A549 (cell line): ENCODE measurements around the gene MAP7D1. TPM values are rescaled to one million over a fixed set of nuclear protein-coding genes. Genes with fewer than 3 reads are reported as not detected.

ENCODE experiments used
- ATAC-seq, 2 experiments: fragments of 200-7000 bp in 1 of 2; fragments of >200 bp in 1 of 2; cut with Nextera tagmentation in 1 of 2; cut with Tn5 transposase in 1 of 2; 3 replicates each; pipeline versions ENCODE4 v1.8.0 to v1.9.1; 2018 to 2020; ENCODE audit warnings: mild to moderate bottlenecking in 1 of 2, moderate library complexity in 1 of 2
- CTCF ChIA-PET: fragments of 300-600 bp; sonication (Branson Sonifier 250); formaldehyde crosslinking; extraction: SDS; loops from one replicate; lab custom pipeline; 2021; ENCODE audit warnings: antibody characterized with exemption, inconsistent platforms; lab: Yijun Ruan, JAX
- POLR2A ChIA-PET: fragments of 350-600 bp; formaldehyde crosslinking; extraction: SDS; loops from one replicate; lab custom pipeline; 2021; ENCODE audit warnings: antibody characterized with exemption, inconsistent platforms; lab: Yijun Ruan, JAX
- DNase-seq, 2 experiments: peaks; one replicate each; pipeline versions ENCODE4 v3.0.0 to v3.0.0-alpha.2; 2011 to 2016; ENCODE audit warnings: low read depth in 1 of 2, low spot score in 1 of 2
- FAIRE-seq: peaks from 2 replicates; lab custom pipeline; 2011; peaks lifted over from hg19 to GRCh38; lab: Jason Lieb, UNC
- H3K27ac ChIP-seq, 2 experiments: fragments of >200 bp; sonication (Bioruptor Twin); formaldehyde crosslinking; 3 replicates each; pipeline ENCODE4 v1.5.1; 2016 to 2017
- H3K4me1 ChIP-seq: fragments of >200 bp; sonication (Bioruptor Twin); formaldehyde crosslinking; 3 replicates; pipeline ENCODE4 v1.6.1; 2016
- H3K4me2 ChIP-seq: fragments of >200 bp; sonication (Bioruptor Twin); formaldehyde crosslinking; 3 replicates; pipeline ENCODE4 v1.6.1; 2016
- H3K4me3 ChIP-seq: fragments of >200 bp; sonication (Bioruptor Twin); formaldehyde crosslinking; 3 replicates; pipeline ENCODE4 v1.5.1; 2016
- H3K9me3 ChIP-seq: fragments of >200 bp; sonication (Bioruptor Twin); formaldehyde crosslinking; 3 replicates; pipeline ENCODE4 v1.6.1; 2016
- CBX2 ChIP-seq: fragments of 200-600 bp; sonication (generic); IDR thresholded peaks from 2 replicates; pipeline ENCODE4 v1.6.1; 2016; ENCODE audit warnings: low read depth, mild to moderate bottlenecking, borderline replicate concordance
- CBX8 ChIP-seq: fragments of 200-600 bp; sonication (generic); IDR thresholded peaks from 2 replicates; pipeline ENCODE4 v1.6.1; 2016
- EHMT2 ChIP-seq: fragments of 200-600 bp; sonication (generic); IDR thresholded peaks from 2 replicates; pipeline ENCODE4 v1.6.1; 2016; ENCODE audit warnings: antibody characterized with exemption, low read depth, mild to moderate bottlenecking, moderate library complexity
- GATA3 ChIP-seq: IDR thresholded peaks from 2 replicates; pipeline ENCODE4 v1.6.1; 2012; ENCODE audit warnings: borderline replicate concordance
- HOXA7 ChIP-seq: fragments of 250-450 bp; sonication (Bioruptor Pico); IDR thresholded peaks from 2 replicates; pipeline ENCODE4 v1.5.0; 2020; ENCODE audit warnings: mild to moderate bottlenecking, moderate library complexity
- MAZ ChIP-seq: fragments of 150-350 bp; IDR thresholded peaks from 2 replicates; pipeline ENCODE4 v1.6.1; 2014; ENCODE audit warnings: antibody characterized with exemption, low read depth, low read length, borderline replicate concordance
- NFE2L2 ChIP-seq: fragments of 150-350 bp; conservative IDR thresholded peaks from 2 replicates; pipeline ENCODE4 v1.6.1; 2014; ENCODE audit warnings: low read length
- NPAS2 ChIP-seq: fragments of 250-450 bp; sonication (Bioruptor Pico); IDR thresholded peaks from 2 replicates; pipeline ENCODE4 v1.8.0; 2022; ENCODE audit warnings: mild to moderate bottlenecking, moderate library complexity, borderline replicate concordance
- PHF8 ChIP-seq: fragments of 200-600 bp; sonication (generic); IDR thresholded peaks from 2 replicates; pipeline ENCODE4 v1.6.1; 2016; ENCODE audit warnings: low read depth, mild to moderate bottlenecking, antibody characterized with exemption, moderate library complexity, borderline replicate concordance
- RCOR1 ChIP-seq: fragments of 150-350 bp; IDR thresholded peaks from 2 replicates; pipeline ENCODE4 v1.6.1; 2014; ENCODE audit warnings: antibody characterized with exemption, low read length, low read depth
- SMC3 ChIP-seq: fragments of >200 bp; sonication (Bioruptor Twin); formaldehyde crosslinking; IDR thresholded peaks from 3 replicates; pipeline ENCODE4 v1.6.1; 2018; ENCODE audit warnings: inconsistent platforms
- SREBF2 ChIP-seq: fragments of 450-650 bp; IDR thresholded peaks from 2 replicates; pipeline ENCODE4 v1.6.1; 2014; ENCODE audit warnings: mild to moderate bottlenecking, moderate library complexity
- TFCP2L1 ChIP-seq: fragments of 250-450 bp; sonication (Bioruptor Pico); IDR thresholded peaks from 2 replicates; pipeline ENCODE4 v1.5.0; 2021; ENCODE audit warnings: mild to moderate bottlenecking
- ZFP36 ChIP-seq: fragments of 450-650 bp; IDR thresholded peaks from 2 replicates; pipeline ENCODE4 v1.6.1; 2014; ENCODE audit warnings: borderline replicate concordance; ENCODE audit not compliant: partially characterized antibody
- ZNF302 ChIP-seq: fragments of 250-450 bp; sonication (Bioruptor Pico); IDR thresholded peaks from 2 replicates; pipeline ENCODE4 v1.9.0; 2021; ENCODE audit warnings: inconsistent platforms, mild to moderate bottlenecking, moderate library complexity
- ZSCAN20 ChIP-seq: fragments of 250-450 bp; sonication (Bioruptor Pico); IDR thresholded peaks from 2 replicates; pipeline ENCODE4 v1.8.0; 2022; ENCODE audit warnings: mild to moderate bottlenecking, moderate library complexity
- WGBS: methylation state at CpG from one replicate; pipeline ENCODE4 v1.1.6; 2017; ENCODE audit errors: missing lambda C conversion rate; 5-methylcytosine and 5-hydroxymethylcytosine counted together
- polyA plus RNA-seq, 4 experiments: library from polyadenylated mRNA; depleted of rRNA in 3 of 4; stranded (reverse); fragments of >200 nt; fragmentation: RNase III in 1 of 4; extraction: RNeasy Plus Mini Kit Qiagen cat#74134 plus additional on column Dnase treatment in 1 of 4; gene quantifications; 2 replicates in 3 of 4; 3 replicates in 1 of 4; pipeline ENCODE4 v1.2.3, GENCODE V29; 2011 to 2017
- TF ChIP-seq, protein P1 (sequence below): IDR thresholded peaks from 2 replicates; pipeline ENCODE4 v1.6.1; 2012; ENCODE audit warnings: low read depth, borderline replicate concordance
- TF ChIP-seq, protein P2 (sequence below): fragments of >200 bp; sonication (Bioruptor Twin); formaldehyde crosslinking; IDR thresholded peaks from 2 replicates; pipeline ENCODE4 v1.6.1; 2016
- TF ChIP-seq, protein P3 (sequence below): fragments of 250-450 bp; sonication (Bioruptor Pico); IDR thresholded peaks from 2 replicates; pipeline ENCODE4 v1.5.0; 2021; ENCODE audit warnings: mild to moderate bottlenecking, moderate library complexity, borderline replicate concordance

The MAP7D1 gene
- polyA plus RNA-seq, 2 of the 4 experiments (the other 2 are of a cell fraction) = 16.4 to 74.9 TPM

DNA sequence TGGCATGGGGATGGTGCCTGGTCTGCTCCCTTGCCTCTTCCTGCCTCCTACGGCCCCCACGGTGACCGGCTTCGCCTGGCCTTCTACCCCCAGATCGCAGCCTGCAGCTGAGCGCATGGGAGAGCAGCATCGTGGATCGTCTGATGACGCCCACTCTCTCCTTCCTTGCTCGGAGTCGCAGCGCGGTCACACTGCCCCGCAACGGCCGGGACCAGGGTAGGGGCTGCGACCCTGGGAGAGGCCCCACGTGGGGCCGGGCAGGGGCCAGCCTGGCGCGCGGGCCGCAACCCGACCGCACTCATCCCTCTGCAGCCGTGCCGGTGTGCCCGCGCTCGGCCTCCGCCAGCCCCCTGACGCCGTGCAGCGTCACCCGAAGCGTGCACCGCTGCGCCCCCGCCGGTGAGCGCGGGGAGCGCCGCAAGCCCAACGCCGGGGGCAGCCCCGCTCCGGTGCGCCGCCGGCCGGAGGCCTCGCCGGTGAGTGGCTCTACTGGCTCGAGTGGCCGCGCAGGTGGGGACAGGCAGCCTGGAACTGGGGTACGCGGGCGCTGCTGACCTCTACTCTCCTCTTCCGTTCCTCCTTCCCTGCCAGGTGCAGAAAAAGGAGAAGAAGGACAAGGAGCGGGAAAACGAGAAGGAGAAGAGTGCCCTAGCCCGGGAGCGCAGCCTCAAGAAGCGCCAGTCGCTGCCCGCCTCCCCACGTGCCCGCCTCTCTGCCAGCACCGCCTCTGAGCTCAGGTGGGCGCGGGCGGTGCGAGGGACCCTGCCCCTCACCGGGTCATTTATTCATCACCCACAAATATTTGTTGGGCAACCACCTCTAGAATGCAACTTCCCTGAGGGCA, 20.4 kb downstream of the MAP7D1 start:
- CTCF ChIA-PET = interaction anchor here (0.5 to 8.0 kb wide), 6 partner anchors 13 to 232 kb away, joined by 3 to 54 read pairs (median 6); partner anchors contain the start of gene TRAPPC3
- 93% methylated on average over 29 of the region's 76 CpGs for WGBS
- TF ChIP-seq HOXA7 = no peak
- Histone ChIP-seq H3K27ac (no peak overlapping the region), H3K4me3 (no peak overlapping the region), H3K4me2 (no peak overlapping the region), H3K9me3 (no peaks in the 10 kb centered on the region), H3K4me1 (peaks cover 18% of the 10 kb centered on the region)
- FAIRE-seq = no peak
- POLR2A ChIA-PET = no interaction called here
- ATAC-seq = no peak
- no peak for DNase-seq

DNA sequence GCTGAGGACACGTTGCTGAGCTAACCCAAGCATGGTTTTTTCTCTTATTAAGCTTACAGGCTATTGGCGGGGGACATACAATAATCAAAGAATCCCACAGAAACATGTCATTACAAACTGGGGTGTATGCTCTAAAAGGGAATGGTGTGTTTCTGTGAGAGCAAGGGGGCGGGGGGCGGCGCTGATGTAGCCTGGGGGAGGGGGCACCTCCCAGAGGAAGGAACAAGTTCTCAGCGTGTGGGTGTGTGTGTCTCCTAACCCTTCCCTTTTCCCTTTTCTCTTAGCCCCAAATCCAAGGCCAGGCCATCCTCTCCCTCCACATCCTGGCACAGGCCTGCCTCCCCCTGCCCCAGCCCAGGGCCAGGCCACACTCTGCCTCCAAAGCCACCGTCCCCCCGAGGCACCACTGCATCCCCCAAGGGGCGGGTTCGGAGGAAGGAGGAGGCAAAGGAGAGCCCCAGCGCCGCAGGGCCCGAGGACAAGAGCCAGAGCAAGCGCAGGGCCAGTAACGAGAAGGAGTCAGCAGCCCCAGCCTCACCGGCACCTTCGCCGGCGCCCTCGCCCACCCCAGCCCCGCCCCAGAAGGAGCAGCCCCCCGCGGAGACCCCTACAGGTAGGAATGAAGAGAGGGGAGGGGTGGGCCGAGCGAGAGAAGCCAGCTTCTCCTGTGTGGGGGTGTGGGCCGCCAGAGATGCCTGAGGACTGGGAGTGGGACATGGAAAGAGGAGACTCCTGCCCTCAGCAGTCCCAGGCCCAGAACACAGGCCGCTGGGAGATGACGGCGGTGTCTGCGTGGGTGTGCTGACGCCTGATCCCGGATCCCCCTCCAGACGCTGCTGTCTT, 21.9 kb downstream of the MAP7D1 start:
- ChIA-PET CTCF (interaction anchor here (0.7 to 2.8 kb wide), 6 partner anchors 10 to 107 kb away, joined by 3 to 13 read pairs (median 4); no protein-coding TSS in a partner anchor), POLR2A (no interaction called here)
- H3K4me1 ChIP-seq = peaks cover 10% of the 10 kb centered on the region
- no peak overlapping the region for H3K4me3 ChIP-seq
- H3K27ac ChIP-seq = no peak overlapping the region
- WGBS = 90% methylated on average over 25 of the region's 33 CpGs
- no peak for TF ChIP-seq SMC3
- no peak for TF ChIP-seq RCOR1
- TF ChIP-seq EHMT2 = no peak
- TF ChIP-seq PHF8 = no peak
- TF ChIP-seq GATA3 = no peak
- TF ChIP-seq ZSCAN20 (CRISPR knock-in tag) = no peak
- no peak for TF ChIP-seq ZNF302 (CRISPR knock-in tag)
- TF ChIP-seq NPAS2 (CRISPR knock-in tag) = no peak
- TF ChIP-seq, protein P1, sequence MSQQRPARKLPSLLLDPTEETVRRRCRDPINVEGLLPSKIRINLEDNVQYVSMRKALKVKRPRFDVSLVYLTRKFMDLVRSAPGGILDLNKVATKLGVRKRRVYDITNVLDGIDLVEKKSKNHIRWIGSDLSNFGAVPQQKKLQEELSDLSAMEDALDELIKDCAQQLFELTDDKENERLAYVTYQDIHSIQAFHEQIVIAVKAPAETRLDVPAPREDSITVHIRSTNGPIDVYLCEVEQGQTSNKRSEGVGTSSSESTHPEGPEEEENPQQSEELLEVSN = no peak
- TF ChIP-seq HOXA7 = no peak
- TF ChIP-seq SREBF2 = no peak
- TF ChIP-seq NFE2L2 = no peak
- no peak for TF ChIP-seq CBX8
- TF ChIP-seq MAZ = no peak
- TF ChIP-seq TFCP2L1 (CRISPR knock-in tag) = no peak
- TF ChIP-seq ZFP36 = no peak
- TF ChIP-seq, protein P2, sequence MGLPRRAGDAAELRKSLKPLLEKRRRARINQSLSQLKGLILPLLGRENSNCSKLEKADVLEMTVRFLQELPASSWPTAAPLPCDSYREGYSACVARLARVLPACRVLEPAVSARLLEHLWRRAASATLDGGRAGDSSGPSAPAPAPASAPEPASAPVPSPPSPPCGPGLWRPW = no peak
- no peak for TF ChIP-seq CBX2
- TF ChIP-seq, protein P3, sequence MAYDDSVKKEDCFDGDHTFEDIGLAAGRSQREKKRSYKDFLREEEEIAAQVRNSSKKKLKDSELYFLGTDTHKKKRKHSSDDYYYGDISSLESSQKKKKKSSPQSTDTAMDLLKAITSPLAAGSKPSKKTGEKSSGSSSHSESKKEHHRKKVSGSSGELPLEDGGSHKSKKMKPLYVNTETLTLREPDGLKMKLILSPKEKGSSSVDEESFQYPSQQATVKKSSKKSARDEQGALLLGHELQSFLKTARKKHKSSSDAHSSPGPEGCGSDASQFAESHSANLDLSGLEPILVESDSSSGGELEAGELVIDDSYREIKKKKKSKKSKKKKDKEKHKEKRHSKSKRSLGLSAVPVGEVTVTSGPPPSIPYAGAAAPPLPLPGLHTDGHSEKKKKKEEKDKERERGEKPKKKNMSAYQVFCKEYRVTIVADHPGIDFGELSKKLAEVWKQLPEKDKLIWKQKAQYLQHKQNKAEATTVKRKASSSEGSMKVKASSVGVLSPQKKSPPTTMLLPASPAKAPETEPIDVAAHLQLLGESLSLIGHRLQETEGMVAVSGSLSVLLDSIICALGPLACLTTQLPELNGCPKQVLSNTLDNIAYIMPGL (CRISPR knock-in tag) = no peak
- no peak overlapping the region for H3K4me2 ChIP-seq
- no peaks in the 10 kb centered on the region for H3K9me3 ChIP-seq
- FAIRE-seq = no peak
- no peak for ATAC-seq
- DNase-seq = no peak
